Glutamatergic neuron (in vitro differentiated cells): ENCODE measurements around the gene OS9. TPM values are rescaled to one million over a fixed set of nuclear protein-coding genes. Genes with fewer than 3 reads are reported as not detected.

ENCODE experiments used
- DNase-seq: peaks from one replicate; pipeline ENCODE4 v3.0.0; 2022
- H3K27ac Mint-ChIP-seq: one replicate; pipeline ENCODE4 v1.8.0; 2020; ENCODE audit warnings: mild to moderate bottlenecking, mixed read lengths, inconsistent platforms; ENCODE audit not compliant: unreplicated experiment
- H3K27me3 Mint-ChIP-seq: one replicate; pipeline ENCODE4 v1.8.0; 2020; ENCODE audit warnings: mild to moderate bottlenecking, moderate library complexity, mixed read lengths, inconsistent platforms; ENCODE audit not compliant: unreplicated experiment
- H3K36me3 Mint-ChIP-seq: one replicate; pipeline ENCODE4 v1.8.0; 2020; ENCODE audit warnings: mild to moderate bottlenecking, mixed read lengths, inconsistent platforms; ENCODE audit not compliant: unreplicated experiment
- H3K4me1 Mint-ChIP-seq: one replicate; pipeline ENCODE4 v1.8.0; 2020; ENCODE audit warnings: mild to moderate bottlenecking, low read depth, mixed read lengths, inconsistent platforms; ENCODE audit not compliant: unreplicated experiment
- H3K4me3 Mint-ChIP-seq: one replicate; pipeline ENCODE4 v1.8.0; 2020; ENCODE audit warnings: mild to moderate bottlenecking, mixed read lengths, inconsistent platforms; ENCODE audit not compliant: unreplicated experiment
- H3K9me3 Mint-ChIP-seq: one replicate; pipeline ENCODE4 v1.8.0; 2020; ENCODE audit warnings: mild to moderate bottlenecking, moderate library complexity, mixed read lengths, inconsistent platforms; ENCODE audit not compliant: unreplicated experiment
- microRNA-seq: library from miRNA; unstranded; fragments of <30 nt; microRNA quantifications from one replicate; pipeline ENCODE4, GENCODE V29; 2020; ENCODE audit not compliant: unreplicated experiment
- total RNA-seq: library from RNA; stranded (reverse); fragmentation: NEBNext Ultra II Directional; extraction: Animal tissue kit (Norgen Biotek cat#: 25700); gene quantifications from one replicate; pipeline ENCODE4 v1.2.1, GENCODE V29; 2021; ENCODE audit not compliant: unreplicated experiment
- TF ChIP-seq, protein P1 (sequence below): fragments of 200-600 bp; sonication (generic); IDR thresholded peaks from one replicate; pipeline ENCODE4 v1.5.0; 2021; ENCODE audit not compliant: partially characterized antibody, unreplicated experiment

The OS9 gene
- total RNA-seq, 1 donor from 2014 or later, result 225 TPM

DNA sequence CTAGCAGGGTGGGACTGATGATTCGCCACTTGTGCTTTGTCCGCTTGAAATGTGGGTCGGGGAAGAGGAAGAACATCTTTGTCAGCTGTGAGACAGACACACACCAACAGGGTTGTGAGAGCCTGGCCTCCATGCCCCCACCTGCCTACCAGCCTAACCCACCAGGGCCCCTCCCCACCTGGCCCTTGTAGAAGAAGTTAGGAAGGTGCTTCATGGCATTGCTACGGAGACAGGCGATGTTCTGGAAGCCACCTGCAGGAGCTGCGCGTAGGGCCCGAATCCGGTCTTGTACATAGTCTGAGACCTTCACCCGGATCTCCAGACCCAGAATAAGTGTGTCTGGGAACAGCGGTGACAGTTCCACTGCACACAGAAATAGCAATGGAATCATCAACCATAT, 75.7 kb downstream of the OS9 start:
- Mint-ChIP-seq H3K27ac (no peak overlapping the region), H3K4me1 (peaks cover 8% of the 10 kb centered on the region), H3K4me3 (peak overlapping the region; percentile 3), H3K36me3 (no peaks in the 10 kb centered on the region), H3K9me3 (peaks cover 6% of the 10 kb centered on the region), H3K27me3 (peaks cover 8% of the 10 kb centered on the region)
- DNase-seq, result no peak
- TF ChIP-seq, protein P1, sequence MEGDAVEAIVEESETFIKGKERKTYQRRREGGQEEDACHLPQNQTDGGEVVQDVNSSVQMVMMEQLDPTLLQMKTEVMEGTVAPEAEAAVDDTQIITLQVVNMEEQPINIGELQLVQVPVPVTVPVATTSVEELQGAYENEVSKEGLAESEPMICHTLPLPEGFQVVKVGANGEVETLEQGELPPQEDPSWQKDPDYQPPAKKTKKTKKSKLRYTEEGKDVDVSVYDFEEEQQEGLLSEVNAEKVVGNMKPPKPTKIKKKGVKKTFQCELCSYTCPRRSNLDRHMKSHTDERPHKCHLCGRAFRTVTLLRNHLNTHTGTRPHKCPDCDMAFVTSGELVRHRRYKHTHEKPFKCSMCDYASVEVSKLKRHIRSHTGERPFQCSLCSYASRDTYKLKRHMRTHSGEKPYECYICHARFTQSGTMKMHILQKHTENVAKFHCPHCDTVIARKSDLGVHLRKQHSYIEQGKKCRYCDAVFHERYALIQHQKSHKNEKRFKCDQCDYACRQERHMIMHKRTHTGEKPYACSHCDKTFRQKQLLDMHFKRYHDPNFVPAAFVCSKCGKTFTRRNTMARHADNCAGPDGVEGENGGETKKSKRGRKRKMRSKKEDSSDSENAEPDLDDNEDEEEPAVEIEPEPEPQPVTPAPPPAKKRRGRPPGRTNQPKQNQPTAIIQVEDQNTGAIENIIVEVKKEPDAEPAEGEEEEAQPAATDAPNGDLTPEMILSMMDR, result no peak

DNA sequence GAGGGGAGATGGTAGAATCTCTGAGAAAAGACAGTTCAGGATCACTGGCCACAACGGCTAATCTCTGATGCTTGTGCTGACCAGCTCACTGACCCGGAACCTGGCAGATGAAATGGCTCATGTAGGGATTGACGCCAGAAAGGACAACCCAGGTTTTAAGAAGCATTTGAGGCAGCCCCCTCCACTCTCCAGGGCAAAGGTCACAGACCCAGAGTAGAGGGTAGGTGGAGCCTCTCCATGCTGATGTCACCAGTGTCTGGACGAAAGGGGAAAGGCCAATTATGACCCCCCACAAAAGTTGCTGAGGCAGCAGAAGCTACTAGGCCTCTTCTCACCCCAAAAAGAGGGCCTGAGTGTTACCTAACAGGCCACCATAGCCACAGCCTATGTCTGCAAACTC, 76.8 kb downstream of the OS9 start:
- H3K36me3 Mint-ChIP-seq, result peaks cover 3% of the 10 kb centered on the region
- peaks cover 8% of the 10 kb centered on the region for H3K27me3 Mint-ChIP-seq
- TF ChIP-seq, protein P1, result no peak
- no peak for DNase-seq
- peak overlapping the region; percentile 38 for H3K4me3 Mint-ChIP-seq
- peaks cover 8% of the 10 kb centered on the region for H3K4me1 Mint-ChIP-seq
- H3K9me3 Mint-ChIP-seq, result peaks cover 6% of the 10 kb centered on the region
- no peak overlapping the region for H3K27ac Mint-ChIP-seq

Small RNAs within 50 kb of the gene (microRNA-seq; reads per million reads assigned to microRNA genes)
- 2.8 reads per million, percentile 20 among the genes with 10 or more reads in this experiment for gene MIR6759

Other genes starting within 250 kb of the OS9 start
- 18.0 TPM for gene INHBE, start 238.8 kb upstream of the OS9 start, total RNA-seq
- gene GLI1, start 234.3 kb upstream of the OS9 start, total RNA-seq, result 2.3 TPM
- 52.0 TPM for gene ARHGAP9, start 214.3 kb upstream of the OS9 start, total RNA-seq
- 870 TPM for gene MARS1, start 206.1 kb upstream of the OS9 start, total RNA-seq
- 70.9 TPM for gene DDIT3, start 173.6 kb upstream of the OS9 start, total RNA-seq
- gene MBD6, start 171.3 kb upstream of the OS9 start, total RNA-seq, result 108 TPM
- gene DCTN2, start 146.9 kb upstream of the OS9 start, total RNA-seq, result 484 TPM
- 314 TPM for gene KIF5A, start 144.1 kb upstream of the OS9 start, total RNA-seq
- 27.5 TPM for gene PIP4K2C, start 102.9 kb upstream of the OS9 start, total RNA-seq
- 99.6 TPM for gene DTX3, start 89.3 kb upstream of the OS9 start, total RNA-seq
- 80.2 TPM for gene ARHGEF25, start 82.7 kb upstream of the OS9 start, total RNA-seq
- gene B4GALNT1, start 60.9 kb upstream of the OS9 start, total RNA-seq, result 83.9 TPM
- 45.5 TPM for gene AGAP2, start 44.6 kb downstream of the OS9 start, total RNA-seq
- 27.2 TPM for gene TSPAN31, start 50.9 kb downstream of the OS9 start, total RNA-seq
- 123 TPM for gene CDK4, start 58.2 kb downstream of the OS9 start, total RNA-seq
- gene MARCHF9, start 61.0 kb downstream of the OS9 start, total RNA-seq, result 26.7 TPM
- gene CYP27B1, start 72.9 kb downstream of the OS9 start, total RNA-seq, result 1.7 TPM
- 9.1 TPM for gene METTL1, start 78.0 kb downstream of the OS9 start, total RNA-seq
- gene EEF1AKMT3, start 78.5 kb downstream of the OS9 start, total RNA-seq, result 3.3 TPM
- gene TSFM, start 88.7 kb downstream of the OS9 start, total RNA-seq, result 35.7 TPM
- 4.8 TPM for gene AVIL, start 124.6 kb downstream of the OS9 start, total RNA-seq
- 127 TPM for gene CTDSP2, start 152.6 kb downstream of the OS9 start, total RNA-seq
- 1.3 TPM for gene ATP23, start 247.4 kb downstream of the OS9 start, total RNA-seq